NCI-H2171 treated with DMSO at 0.1 percent for 48 hours (cell line): ENCODE data around the gene HIVEP2.

Experiments used
- DNase-seq: peaks from one replicate; lab custom pipeline; 2025; lab: John Stamatoyannopoulos, UW

Gene HIVEP2

DNA sequence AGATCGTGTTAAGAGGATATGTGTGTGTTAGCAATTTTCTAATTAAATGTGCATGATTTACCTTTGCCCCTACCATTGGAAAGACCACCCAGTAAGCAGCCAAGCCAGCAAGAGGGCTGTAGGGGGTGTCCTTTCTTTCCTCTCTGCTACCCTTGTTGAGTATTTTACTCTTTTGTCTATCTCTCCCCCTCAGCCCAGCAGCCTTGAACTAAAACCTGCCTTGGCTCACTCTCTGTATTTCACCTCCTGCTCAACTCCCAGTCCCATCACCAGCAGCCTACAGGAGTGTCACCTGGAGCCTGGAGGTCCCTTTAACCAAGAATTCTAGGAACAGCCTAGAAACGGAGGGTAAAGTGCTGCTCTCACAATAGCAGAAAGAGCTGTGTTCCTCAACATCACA, 81.0 kb downstream of the HIVEP2 start:
- DNase-seq, result no peak

DNA sequence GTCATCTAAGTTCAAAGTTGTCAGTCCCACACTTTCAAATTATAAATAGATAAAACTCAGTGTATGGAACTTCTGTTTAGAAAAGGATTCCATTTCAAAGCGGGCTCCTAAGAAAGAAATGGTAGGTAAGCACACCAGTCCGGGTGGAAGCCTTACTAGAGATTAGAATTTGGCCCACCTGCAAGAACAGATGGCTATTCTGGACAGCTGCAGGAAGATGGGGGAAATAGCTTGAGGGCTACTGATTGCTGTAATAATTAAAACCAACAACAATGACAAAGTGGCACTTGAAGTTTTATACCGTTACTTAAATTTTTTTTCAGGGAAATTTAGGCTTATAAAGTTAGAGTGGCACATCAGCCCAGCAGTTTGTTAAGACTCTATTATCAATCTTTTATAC, 83.3 kb downstream of the HIVEP2 start:
- peak; percentile 7 for DNase-seq

DNA sequence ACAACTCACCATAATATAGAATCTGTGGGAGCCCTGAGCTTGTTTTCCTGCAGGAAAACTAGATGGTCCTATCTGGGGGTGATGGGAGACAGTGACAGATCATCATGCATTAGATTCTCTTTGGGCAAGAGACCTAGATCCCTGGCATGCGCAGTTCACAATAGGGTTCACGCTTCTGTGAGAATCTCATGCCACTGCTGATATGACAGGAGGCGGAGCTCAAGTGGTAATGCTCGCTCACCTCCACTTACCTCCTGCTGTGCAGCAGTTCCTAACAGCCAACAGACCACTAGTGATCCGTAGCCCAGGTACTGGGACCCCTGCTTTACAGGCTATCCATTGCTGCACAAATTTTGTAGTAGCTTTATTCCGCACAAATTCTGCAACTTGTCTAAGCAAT, 84.5 kb downstream of the HIVEP2 start:
- no peak for DNase-seq

DNA sequence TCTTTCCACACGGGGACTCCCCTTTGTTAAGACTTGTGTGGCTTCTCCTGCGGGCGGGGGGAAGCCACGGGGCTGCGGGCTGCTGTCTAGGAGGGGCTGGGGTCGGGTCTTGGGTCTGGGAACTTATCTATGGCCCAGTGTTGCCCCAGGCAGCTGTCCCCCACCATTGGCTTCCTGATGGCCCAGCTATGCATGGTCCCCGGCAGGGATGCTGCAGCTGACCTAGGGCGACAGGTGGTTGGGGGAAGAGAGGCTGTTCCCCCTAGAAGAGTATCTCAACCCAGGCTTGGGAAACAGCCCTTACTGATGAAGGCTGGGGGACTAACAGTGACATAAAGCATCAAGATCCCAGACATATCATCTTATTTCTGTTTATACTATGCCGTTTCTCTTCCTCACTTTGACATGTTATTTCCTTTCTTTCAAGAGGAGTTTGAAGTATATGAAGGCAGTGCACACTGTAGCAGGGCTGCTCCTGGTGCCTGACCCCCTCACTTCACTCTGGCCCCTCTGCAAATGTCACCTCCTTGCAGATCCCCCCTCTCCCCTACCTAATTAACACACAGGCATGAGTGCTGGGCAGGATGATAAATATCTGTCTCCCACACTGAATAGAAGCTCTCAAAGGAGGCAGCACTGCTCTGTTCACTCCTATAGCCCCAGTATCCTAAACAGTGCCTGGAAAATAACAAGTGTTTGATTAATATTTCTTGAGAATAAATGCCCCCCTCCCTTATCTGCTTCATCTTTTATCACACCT, 87.0 kb downstream of the HIVEP2 start:
- no peak for DNase-seq

DNA sequence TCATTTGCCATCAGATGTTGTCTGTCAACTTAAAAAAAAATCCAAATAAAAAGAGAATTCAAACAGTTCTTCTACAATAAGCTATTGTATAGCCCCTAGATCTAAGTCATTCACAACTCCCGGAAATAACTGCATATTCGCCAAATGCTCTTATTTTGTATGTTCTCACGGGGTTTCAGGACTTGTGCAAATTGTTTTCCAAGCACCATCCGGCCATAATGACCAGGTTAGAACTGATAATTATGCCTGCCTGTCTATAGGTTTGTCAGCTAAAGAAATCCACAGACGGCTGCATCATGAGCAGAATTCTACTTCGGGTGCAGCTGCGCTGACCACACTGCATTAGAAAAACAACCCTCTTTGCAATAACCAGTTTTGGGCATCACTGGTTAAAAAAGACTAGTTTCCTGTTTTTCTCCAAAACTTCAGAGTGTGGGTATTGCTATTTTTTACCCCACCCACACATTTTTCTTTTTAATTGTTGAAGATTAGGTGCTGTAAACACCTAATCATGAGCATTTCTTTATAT, 87.7 kb downstream of the HIVEP2 start:
- DNase-seq, result no peak

DNA sequence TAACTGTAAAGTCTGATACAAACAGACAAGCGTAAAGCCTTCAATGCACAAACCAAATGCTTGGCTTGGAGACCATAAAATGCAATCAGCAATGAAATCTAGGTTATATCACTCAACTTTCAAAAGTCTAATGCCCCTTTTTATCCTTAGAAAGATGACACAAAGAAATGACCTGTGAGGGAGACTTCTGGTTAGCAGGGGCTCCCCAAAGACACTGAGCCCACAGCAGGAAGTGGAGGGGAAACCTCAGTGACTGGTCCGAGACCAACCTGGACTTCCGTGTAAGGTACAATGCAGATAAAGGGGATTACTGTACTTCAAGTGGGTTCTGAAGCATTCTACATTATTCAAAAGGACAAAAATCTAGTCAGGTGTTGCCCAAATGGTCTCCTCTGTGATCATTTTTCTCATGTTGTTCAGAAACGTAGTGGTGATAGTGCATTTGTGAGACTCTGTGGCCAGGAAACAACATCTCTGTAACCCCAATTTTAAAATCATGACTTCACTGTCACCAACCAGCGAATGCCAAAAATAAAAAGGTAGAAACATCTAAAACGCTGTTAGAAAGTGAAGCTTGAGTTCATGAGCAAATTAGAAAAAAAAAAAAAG, 88.2 kb downstream of the HIVEP2 start:
- DNase-seq, result no peak

DNA sequence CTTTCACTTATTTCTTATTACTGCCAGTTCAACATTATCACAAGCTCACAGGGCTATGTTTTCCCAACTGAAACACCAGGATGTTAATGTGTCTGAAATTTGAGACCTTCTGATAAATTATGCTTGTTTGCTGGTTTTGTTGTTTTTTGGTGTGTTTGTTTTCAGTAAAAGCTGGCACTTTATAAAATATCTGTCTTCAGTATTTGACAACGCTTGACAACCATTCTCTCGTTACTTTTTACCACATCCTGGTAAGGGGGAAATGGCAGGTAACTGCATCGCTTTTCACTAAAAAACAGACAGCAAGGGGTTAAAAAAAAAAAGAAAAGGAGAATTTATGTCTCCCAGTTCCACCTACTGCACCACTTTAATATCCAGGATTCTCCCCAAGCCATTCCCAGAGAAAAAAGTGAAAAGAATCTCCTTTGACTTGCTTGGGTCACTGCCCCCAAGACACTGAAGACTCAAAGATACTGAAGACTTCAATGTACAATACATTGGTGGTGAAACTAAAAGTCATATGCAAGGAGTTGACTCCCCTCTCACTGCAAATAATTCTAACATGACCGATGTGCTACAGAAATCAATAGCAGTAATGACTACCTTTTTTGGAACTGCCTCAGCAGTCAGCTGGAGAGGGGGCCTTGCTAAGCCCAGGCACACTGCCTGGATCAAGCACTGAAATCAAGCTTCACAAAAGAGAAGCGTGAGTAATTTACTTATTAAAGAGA, 88.9 kb downstream of the HIVEP2 start:
- DNase-seq, result no peak

DNA sequence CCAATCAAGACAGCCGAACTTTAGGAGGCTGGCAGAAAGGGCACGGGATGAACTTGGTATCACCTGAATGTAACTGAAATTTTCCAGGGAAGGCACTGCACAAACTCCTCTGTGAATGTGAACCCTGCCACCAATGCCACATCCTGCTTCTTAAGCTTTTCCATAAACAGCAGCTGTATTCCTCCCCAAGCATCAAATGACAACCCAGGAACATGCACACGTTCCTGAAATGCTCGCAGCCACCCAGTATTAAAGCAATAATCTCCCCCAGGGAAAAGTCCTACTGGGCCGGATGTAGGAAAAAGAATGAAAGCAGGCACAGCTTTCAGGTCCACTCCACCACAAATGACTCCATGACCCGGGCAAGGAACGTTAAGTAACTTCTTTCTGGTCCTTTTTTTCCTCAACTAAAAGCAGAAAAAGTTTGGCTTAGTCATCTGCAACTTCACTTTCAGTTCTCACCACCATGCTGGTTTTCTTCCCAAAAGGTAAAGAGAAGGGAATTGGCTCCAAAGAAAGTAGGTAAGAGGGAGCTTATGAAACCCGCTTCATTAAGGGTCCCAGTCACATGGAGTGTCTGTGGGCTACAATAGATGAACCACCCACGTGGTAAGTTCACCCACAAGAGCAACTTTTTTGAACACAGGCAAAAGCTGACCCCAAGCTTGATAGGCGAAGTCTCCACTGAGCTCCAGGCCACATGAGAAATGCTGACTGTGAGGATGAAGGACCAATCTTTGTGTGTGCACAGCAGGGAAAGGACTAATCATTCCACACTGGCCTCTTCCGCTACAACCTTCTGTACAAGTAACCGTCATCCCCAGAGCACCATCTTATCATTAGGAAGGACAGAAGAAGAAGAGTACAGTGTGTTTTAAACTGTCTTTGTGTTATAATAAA, 90.1 kb downstream of the HIVEP2 start:
- DNase-seq, result no peak

DNA sequence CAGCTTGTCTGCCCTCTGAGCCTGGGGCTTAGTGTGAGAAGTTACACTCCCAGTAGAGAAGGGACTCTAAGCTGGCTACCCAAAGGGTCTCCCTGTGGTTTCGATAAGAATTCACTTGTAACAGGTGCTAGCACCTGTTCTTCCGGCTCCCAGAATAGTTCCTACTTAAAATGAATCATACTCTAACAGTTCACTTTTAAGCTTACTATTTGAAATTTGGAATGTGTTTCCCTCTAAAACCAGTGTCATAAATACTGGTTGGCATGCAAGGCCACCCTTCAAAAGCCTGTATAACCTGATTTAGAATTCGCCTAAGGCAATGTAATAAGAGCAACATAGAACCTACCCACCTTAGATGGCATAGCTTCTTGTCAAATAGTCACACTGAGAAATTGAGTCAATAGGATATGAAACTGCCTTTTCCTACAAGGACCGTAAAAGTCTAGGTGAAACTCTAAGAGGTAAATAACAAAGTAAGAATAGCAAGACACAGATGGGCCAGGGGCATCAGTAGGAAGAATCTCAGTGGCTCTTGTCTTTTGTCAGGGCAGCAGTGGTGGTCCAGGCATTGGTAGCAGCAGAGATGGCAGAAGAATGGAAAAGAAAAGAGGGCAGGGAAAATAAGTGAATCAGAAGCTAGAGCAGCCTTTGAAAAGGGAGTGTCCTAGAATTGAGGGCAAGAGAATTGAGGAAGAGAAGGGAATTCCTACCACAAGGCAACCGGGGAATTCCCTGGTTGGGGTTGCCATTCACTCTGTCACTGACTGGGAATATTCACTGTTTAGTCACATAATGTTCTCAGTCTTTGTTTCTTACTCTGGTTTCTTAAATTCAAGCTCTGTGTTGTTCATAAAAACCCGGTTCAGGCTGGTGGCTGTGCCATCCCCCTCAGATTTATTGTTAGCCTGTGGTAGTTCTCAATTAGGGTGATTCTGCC, 91.5 kb downstream of the HIVEP2 start:
- DNase-seq, result no peak

DNA sequence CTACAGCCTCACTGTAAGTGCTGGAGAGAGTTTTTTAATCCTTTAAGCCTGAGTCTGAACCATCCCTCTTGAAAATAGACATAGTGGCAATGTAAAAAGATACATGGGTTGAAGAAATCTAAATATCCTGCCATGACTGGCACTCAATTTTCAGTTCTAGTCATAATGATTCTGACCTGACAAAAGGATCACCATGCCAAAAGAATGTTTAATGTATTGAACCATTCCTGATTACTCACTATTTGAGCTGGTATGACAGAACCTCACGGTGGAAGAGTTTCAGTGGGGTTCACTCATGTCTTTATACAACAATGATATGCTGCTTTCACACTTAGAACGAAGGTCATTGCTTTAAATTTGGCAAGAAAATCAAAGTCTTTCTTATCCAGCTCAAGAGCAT, 93.4 kb downstream of the HIVEP2 start:
- no peak for DNase-seq

DNA sequence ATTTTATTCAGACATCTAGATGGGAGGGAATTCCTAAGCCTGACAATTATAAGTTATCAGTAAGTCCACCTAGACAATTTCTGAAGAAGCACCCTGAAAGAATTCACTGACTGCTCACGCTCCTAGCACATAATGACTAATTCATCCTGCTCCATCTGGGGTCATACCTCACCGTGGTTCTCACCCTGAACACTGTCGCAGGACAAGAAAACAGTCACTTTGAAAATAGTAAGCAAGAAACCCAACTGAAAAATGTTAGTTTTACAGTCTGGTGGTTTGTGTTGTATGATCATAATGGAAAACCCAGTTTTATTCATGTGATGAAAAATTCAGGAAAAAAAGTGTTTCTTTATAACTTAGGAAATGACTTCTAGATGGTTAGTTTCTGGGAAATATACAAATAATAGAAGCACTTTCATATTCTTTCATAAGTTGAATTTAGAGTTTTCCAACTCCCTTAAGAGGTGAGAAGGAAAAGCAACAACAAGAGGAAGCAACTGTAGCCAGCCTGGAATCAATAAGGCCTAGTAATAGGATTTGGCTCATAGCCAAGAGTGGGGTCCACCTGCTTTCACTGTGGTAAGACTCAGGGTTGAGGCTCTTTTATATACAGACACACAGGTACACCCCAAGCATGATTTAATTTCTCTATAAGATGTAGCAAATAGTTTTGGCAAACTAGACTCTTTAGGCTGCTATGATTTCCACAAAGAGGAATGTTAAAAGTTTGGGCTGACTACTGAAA, 94.1 kb downstream of the HIVEP2 start:
- peak; percentile 14 for DNase-seq

DNA sequence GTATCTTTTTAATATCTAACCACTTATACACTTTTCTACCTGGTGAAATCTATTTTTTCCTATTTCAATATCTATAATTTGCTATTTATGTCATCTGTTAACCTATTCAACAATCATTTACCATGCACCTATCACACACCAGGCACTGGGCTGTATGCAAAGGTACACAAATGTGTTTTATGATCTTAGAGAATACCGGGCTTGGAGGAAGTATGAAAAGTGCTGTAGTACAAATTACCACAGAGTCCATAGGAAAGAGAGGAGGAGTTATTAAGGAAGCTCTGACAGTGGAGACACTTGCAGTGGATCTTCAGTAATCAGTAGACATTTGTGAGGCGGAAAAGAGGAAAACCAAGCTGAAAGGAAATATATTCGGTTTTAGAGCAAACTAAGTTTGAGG, 96.0 kb downstream of the HIVEP2 start:
- no peak for DNase-seq

DNA sequence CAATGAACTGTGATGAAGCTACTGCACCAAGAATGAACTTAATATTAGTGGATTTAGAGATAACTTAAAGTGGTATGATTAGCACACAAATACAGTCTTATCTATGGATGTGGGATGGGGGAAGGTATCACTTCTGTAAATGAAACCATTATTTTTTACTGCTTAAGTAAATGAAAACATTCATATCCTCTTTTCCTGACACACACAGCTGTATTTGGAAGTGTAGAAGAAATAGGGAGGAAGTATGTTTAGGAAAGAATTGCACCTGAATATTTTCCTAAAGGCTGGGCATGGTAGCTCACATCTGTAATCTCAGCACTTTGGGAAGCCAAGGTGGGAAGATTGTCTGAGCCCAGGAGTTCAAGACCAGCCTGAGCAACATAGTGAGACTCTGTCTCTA, 96.8 kb downstream of the HIVEP2 start:
- DNase-seq, result no peak

DNA sequence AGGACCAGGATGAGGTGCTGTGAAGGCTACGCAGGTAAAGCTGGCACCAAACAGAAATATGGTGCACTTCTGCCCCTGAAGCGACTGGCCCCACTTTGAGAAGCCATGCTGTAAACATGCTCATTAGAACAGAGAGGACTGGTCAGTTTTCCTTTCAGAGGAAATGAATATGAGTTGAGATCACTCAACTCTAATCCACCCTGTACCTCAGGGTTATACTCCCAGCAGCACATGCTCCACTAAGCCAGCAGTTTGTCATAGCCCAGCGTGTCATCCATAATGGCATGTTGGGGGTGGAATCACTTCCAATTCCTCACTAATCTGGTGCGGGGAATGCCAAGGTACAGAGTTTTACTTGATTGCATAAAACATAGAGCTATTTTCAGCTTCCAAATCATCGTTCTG, 98.1 kb downstream of the HIVEP2 start:
- DNase-seq, result no peak

DNA sequence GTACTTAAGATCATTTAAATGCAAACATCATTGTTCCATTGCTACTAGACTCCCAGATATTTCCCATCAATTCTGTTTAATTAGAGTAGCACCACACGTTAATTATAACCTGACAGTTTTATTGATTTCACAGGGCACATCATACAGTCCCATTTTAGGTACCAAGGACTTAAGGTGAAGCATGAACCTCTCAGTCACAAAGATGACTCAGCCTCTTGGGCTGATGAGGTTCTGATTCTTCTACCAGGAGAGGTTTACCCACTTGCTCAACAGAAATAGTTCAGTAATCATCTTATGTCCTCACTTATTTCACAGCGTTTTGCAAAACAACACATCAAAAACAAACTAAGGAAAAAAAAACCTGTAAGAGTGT, 98.5 kb downstream of the HIVEP2 start:
- DNase-seq, result no peak

DNA sequence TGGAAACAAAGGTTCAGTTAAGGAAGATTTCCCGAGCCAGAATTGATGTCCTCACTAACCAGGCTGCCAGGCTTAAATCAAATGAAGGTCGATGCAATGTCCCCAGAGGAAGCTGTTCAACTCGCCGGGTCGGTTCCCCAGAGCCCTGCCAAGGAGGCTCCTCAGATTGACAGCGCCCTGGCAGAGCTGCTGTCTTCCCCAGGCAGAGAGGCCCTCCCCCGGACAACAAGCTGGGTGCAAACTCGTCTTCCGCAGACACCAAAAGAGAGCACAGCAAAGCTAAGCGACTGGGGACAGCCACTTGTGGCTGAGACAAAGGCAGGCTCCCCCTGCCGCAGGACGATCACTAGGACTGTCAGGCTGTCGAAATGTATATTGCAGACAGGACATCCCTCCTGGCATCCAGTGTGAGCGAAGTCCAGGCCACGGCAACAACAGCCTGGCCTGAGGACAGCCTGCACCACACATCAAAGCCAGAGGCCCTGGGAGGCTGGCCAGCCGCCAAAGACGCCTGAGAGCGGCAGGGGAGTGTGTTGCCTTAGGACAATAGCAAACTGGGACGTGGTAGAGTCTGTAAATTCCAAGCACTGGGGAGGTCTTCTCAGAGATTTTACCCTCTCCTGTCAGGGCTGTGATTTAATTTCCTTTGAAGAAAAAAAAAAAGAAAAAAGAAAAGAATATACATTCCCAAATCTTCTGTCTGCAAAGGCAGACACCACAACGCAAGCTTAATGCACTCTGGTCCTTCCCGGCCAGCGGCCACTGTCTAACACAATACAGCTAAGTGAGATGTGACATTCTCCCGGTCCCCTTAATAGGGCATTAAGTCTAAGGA, 99.1 kb downstream of the HIVEP2 start:
- peak; percentile 48 for DNase-seq

DNA sequence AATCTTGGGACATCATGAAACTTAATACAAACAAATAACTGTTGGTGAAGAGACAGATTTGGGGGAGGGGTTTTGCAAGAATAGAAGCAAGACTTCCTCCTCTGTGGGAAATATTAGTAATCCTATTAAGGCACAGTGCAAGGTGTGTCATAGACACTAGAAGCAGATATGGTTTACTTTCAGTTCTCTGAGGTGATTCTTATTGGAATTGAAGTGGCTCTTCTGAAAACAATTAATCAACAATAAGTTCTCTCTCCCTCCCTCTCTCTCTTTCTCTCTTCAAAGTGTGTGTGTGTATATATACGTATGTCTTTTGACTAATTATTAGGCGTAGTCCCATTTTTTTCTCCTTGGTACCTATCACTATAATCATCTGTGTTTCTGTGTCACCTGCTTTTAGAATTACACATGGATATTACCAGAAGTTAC, 99.8 kb downstream of the HIVEP2 start:
- no peak for DNase-seq

DNA sequence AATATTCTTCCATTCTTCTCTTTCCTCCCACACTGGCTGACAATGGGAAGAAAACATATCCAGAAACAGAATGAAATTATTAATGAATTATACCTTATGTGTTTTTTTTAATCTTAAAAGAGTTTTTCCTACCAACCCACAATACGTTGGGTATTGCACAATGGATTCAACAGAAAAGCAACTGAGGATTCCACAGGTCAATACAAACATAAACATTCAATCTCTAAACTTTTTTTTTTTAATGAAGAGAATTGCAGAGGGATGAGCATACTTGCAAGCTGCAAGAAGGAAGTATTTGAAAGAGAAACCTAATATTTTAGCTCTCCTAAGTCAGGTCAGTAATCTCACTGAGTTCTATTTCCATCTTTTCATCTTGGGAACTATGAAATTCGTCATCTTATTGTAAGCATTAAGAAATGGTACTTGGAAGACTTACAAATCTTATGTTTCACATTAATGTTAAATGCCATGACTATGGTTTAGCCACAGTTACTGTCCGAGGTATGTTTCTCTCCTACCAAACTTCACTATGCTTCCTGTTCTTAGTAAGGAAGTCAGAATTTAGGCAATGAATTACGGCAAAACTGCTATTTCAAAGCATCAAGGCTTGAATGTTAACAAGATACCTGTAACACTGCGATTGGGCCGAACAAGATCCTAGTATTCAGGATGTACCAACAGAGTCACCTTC, 100.8 kb downstream of the HIVEP2 start:
- no peak for DNase-seq

DNA sequence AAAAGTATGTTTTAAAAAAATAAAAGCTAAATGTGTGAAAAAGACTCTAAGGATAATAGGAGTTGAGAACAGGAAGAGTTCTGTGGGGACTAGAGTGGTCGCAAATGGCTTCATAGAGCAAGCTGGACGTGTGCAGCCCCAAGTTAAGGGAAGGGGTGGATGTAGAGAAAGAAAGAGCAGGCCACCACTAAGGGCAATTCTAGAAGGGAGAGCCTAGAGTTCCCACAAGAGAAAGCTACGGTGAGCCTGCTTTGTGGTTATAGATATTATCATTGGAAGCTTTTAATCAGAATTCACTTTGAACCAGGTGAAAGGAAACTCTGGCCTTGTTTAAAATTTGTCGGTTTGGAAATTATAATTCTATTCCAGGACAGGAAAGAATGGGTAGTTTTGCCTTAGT, 101.6 kb downstream of the HIVEP2 start:
- no peak for DNase-seq
